HG03159 (cell line): ENCODE measurements around the gene RASGRF2.

Source experiments
- ATAC-seq: cut with Tn5 transposase; IDR thresholded peaks from one replicate; pipeline ENCODE4 v1.9.1; 2021; ENCODE audit warnings: mild to moderate bottlenecking, moderate library complexity; ENCODE audit not compliant: unreplicated experiment

The RASGRF2 gene

DNA sequence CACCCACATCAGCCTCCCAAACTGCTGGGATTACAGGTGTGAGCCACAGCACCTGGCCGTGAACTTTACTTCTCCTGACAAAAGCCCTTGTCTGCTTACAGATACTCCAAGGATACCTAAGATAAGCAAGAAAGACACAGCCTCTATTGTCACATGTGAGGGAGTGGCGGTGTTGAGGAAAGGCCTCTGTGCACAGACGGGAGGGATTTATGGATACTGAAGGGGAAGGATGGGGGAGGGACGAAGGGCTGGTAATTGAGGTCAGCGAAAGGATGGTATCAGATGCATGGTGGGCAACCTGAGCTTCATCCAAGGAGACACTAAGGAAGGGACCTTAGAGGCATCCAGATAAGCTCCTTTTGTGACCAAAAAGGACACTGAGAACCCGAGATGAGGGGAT, 206.3 kb downstream of the RASGRF2 start:
- no peak for ATAC-seq

- no peak for ATAC-seq
These were observed 206.9 kb downstream of the RASGRF2 start for GRCh38 chr5:81167078-81167477.

DNA sequence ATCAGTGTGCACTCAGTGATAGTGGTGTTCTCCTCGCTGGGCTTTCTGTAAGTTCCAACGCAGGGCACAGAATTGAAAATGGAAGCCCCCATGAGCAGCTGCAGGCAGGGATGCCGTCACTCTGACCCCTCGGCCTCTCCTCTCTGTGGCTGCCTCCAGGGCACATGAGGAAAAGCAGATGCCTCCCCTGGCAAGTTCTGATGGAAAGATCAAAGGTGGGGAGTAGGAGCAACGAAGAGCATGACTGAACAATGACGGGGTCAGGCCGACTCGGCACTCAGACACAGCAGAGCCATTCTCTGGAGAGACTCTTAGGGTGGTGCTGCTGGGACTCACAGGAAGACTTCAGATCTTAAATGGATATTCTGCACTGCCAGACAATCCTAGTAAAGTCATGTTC, 207.4 kb downstream of the RASGRF2 start:
- no peak for ATAC-seq

DNA sequence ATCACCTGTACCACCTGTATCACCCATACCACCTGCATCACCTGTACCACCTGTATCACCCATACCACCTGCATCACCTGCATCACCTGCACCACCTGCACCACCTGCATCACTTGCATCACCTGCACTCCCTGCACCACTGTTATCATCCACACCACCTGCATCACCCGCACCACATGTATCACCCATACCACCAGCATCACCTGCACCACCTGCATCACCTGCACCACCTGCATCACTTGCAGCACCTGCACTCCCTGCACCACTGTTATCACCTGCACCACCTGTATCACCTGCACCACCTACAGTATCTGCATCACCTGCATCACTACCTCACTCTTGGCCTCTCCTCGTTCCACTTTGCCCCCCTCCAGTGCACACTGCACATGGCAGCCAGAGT, 209.8 kb downstream of the RASGRF2 start:
- ATAC-seq, result no peak

DNA sequence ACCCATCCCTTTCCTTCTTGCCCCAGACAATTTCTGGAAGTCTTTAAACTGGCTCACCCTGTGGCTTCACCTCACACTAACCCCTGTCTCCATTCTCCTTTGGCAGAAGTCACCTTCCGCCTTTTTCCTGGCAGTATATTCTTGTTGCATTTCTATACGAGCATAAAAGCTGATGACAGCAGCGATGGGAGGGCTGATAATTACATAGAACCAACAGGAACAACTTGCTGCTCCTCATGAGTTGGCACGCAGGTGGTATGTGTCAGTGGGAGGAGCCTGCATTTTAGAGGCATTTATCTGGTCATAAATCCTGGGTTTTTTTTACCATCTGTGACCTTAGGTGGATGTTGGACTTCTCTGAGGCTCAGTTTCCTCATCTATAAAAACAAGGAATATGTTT, 211.6 kb downstream of the RASGRF2 start:
- ATAC-seq, result no peak

GRCh38 chr5:81172710-81173109, 212.5 kb downstream of the RASGRF2 start:
- no peak for ATAC-seq

- ATAC-seq, result no peak
These were observed 216.9 kb downstream of the RASGRF2 start for GRCh38 chr5:81177061-81177460.

DNA sequence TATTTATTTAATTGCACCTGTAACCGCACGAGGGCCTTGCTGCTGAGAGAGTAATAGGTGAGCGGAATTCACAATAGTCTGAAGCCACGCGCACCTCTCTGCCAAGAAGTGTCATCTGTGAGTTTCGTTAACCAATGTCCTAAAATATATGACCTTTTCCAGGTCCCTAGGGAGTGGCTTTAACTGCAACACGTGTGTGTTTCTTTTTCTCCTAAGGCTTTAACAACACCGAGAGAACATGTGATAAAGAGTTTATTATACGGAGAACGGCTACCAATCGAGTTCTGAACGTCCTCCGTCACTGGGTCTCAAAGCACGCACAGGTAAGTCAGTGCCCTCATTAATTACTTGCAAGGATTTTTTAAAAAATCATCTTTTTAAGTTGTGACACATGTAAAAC, 219.8 kb downstream of the RASGRF2 start:
- no peak for ATAC-seq

- no peak for ATAC-seq
These were observed 220.8 kb downstream of the RASGRF2 start for GRCh38 chr5:81180780-81181460.

DNA sequence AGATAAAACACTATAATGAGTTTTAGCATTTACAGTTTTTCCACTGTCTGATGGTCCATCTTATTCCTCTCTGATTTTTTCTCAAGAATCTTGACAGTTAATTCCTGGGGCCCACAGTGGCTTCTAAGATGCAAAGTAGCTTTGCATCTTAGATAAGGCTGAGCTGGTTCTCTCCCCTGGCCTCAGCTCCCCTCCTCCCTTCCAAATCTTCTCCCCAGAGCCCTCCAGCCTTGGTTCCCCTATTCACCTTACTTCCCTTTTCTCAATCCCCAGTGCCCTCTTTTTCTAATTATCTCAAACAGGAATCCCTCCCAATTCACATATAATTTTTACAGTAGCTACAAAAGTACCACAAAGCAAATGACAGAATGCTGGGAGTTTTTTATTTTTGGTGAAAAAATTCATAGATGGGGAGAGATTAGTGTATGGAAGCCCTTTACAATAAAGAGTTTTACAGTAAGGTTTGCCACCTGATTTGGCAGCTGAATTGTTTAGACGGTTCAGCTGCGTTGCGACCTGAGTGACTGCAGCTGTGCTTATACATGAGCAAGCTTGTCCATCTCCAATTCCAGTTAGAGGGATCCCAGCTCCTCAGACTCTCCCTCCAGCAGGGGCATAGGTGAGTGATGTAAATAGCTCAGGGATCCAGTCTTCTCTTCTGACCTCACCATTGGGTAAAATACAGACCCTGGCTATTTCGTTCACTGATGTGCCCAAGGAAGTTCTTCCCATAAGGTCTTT, 221.6 kb downstream of the RASGRF2 start:
- ATAC-seq, result no peak

DNA sequence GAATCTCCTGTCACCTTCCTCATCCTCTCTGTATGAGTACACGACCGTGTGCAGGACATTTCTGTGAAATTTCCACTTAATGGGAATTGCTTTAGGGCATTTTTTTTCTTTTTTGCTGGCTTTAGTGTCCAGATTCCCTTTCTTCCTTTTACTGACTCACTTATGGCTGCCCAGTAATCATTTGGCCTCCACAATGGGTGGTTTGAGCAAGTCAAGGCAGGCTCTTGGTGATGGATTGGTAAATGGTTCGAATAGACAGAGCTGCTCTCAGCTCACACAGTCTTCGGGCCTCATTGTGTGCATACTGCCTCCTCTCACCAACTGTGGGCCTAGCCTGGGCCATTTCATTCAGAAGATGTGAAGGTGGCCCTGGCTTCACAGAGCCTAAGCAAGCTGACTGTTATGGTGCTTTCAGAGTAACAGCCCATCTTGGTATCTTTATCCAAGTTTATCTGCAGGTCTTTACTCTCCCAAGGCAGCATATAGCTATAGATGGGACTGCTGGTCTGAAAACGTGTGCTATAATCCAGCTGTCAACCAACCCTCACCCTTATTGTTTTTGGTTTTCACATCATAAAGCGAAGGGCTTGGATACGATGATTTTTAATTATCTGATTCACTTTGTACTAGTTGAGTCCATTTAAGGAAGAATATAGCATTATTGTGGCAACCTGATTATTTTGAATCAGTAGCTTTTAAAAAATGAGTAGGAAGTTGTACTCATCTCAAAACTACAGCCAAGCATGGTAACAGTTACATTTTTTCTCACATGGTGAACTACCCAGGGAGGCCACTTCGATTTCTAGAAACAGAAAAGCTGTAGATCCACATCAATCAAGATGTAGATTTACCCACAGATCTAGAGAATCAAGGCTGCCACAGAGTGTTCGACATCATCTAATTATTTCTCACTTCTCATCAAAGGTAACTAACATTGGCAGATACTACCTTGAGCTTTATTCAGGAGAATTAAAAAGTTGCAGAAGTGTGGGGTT, 222.5 kb downstream of the RASGRF2 start:
- no peak for ATAC-seq

DNA sequence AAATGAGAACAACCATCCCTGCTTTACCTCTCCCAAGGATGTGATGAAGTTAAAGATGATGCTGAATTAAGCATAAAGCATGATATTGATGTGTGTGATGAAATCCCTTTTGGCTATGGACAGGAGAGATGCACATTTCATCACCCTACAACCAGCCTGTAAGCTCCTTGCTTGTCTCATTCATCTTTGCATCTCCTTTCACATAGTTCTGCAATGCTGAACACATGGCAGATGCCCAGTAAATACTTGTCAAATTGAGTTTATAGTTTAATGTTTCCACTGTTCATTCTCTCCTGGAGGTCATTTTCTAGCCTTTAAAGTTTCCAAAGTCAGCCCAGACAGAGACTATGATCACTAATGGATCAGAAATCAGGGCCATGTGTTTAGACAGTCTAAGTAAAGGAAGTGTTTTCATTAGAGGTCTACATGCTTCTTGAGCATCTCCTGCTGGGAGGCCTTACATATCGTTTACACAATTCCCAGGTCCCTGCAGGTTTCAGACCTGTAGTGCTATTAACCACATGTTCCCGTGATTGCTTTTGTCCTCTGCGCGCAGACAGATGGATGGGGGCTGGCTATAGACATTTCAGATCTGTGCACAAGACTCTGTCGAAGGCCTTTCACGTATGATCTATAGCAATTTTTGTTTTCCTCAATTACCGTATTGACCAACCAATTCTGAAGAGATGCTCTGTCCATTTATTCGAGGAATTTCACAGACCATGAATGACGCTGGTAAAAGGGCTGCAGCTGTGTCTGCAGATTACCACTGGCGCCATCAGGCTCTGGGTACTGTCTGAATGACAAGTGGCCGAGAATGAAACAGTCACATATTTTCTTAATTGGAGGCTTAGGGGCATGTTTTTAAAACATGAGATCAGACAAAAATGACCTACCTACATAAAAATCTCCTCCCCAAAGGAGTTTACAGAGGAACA, 223.9 kb downstream of the RASGRF2 start:
- no peak for ATAC-seq

GRCh38 chr5:81184749-81185110, 224.6 kb downstream of the RASGRF2 start:
- no peak for ATAC-seq

DNA sequence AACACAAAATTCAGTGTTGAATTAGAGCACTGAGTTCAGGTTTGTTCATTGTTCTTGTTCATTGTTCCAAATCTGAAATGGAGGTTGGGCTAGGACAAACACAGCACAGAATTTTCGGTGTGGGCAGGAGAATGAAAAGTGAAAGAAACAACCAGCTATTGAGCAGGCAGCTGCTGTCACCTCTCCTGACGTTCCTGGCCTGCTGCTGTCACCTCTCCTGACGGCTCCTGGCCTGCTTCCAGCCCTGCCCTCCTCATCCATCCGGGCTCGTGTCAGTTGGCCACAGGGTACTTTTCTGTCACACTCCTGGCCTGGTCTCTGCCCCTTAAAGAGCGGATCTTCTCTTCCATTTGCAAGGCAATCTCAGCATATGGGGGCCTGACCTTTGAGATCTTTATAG, 227.7 kb downstream of the RASGRF2 start:
- no peak for ATAC-seq

- ATAC-seq, result no peak
These were observed 228.8 kb downstream of the RASGRF2 start for GRCh38 chr5:81188962-81189361.

DNA sequence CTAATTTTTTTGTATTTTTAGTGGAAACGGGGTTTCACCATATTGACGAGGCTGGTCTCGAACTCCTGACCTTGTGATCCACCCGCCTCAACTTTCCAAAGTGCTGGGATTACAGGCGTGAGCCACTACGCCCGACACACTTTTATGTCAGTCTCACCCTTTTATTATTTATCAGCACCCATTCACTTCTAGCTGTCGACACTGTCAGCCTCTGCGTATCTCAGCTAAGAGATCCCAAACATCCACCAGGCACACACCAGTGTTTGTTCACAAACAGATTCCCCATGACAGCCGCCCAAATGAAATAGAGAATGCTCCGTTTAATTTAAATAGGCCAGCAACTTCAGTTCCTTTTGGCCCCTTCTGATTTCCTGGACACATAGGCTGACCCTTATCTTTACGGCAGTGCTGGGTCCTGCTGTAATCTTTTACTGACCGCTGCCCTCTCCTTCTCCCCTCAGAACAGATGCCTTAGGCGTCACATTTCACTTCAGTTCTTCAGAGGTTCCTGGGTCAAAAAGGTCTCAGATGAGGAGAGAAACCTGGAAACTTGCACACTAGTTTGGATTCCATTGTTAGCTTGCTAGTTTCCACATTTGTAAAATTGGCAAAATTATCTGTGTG, 229.8 kb downstream of the RASGRF2 start:
- ATAC-seq, result no peak

DNA sequence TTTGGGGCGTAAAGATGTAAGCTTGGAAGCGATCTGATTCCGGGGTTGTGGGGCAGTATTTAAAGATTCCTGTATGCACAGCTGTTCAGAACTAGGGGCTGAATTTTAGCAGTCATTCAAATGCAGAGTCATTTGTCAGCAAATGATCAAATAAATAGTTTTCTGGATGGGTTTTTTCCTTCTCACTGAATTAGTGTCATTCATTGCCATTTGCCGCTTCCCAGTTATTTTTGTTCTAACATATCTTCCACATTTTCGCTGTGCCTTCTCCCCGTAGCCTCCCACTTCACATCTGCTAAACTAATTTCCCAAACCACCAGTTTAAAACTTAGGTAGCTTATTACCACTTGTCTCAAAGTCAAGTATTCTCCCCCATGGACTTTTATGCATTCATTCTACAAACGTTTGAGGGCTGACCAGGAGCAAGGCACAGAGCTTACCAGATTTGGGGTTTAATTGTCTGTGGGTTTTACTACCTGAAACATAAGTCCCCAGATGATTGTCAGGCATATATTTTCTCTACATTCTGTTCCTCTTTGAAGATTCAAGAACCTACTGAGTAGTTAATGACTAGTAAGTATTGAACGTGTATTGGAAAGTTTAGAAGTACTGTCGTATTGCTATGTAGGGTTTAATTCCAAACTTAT, 231.7 kb downstream of the RASGRF2 start:
- no peak for ATAC-seq

- no peak for ATAC-seq
These were observed 232.2 kb downstream of the RASGRF2 start for GRCh38 chr5:81192373-81192750.

- peak; percentile 87 for ATAC-seq
These were observed 234.6 kb downstream of the RASGRF2 start for GRCh38 chr5:81194633-81195334.
